Activated T-cell treated with anti-CD3 and anti-CD28 coated beads for 4 hours (primary cell): ENCODE results near the gene CD81.
"Not testable (repeated sequence)": the region's sequence is repeated elsewhere in the genome, so short reads cannot be mapped to it uniquely, and the experiment has no call there.

ENCODE experiments used
- DNase-seq: peaks from one replicate; pipeline ENCODE4 v3.0.0-alpha.2; 2020

Gene CD81

GRCh38 chr11:2357651-2358050 lies 19.5 kb upstream of the CD81 start:
- DNase-seq: not testable (repeated sequence)

- DNase-seq: no peak
Observed at GRCh38 chr11:2358754-2359442, 18.2 kb upstream of the CD81 start.

- DNase-seq: no peak
Observed at GRCh38 chr11:2359557-2359956, 17.6 kb upstream of the CD81 start.

GRCh38 chr11:2360081-2360642 lies 16.9 kb upstream of the CD81 start:
- no peak for DNase-seq

- no peak for DNase-seq
Observed at GRCh38 chr11:2361565-2361964, 15.5 kb upstream of the CD81 start.

GRCh38 chr11:2362414-2362813 lies 14.7 kb upstream of the CD81 start:
- DNase-seq: no peak

GRCh38 chr11:2363130-2363529 lies 14.0 kb upstream of the CD81 start:
- DNase-seq: no peak

GRCh38 chr11:2363577-2364370 lies 13.3 kb upstream of the CD81 start:
- DNase-seq: no peak

- DNase-seq: not testable (repeated sequence)
Observed at GRCh38 chr11:2364386-2364785, 12.7 kb upstream of the CD81 start.

- DNase-seq: no peak
Observed at GRCh38 chr11:2365571-2366210, 11.4 kb upstream of the CD81 start.

- DNase-seq: no peak
Observed at GRCh38 chr11:2366276-2366675, 10.8 kb upstream of the CD81 start.

GRCh38 chr11:2366733-2367132 lies 10.4 kb upstream of the CD81 start:
- DNase-seq: no peak

GRCh38 chr11:2367266-2368160 lies 9.6 kb upstream of the CD81 start:
- no peak for DNase-seq

GRCh38 chr11:2368178-2368850 lies 8.8 kb upstream of the CD81 start:
- DNase-seq: no peak

GRCh38 chr11:2368851-2369180 lies 8.3 kb upstream of the CD81 start:
- DNase-seq: no peak

GRCh38 chr11:2369320-2369719 lies 7.8 kb upstream of the CD81 start:
- DNase-seq: no peak

GRCh38 chr11:2369896-2370295 lies 7.2 kb upstream of the CD81 start:
- DNase-seq: no peak

- no peak for DNase-seq
Observed at GRCh38 chr11:2374456-2375201, 2.5 kb upstream of the CD81 start.

GRCh38 chr11:2375341-2375853 lies 1.7 kb upstream of the CD81 start:
- DNase-seq: no peak

- no peak for DNase-seq
Observed at GRCh38 chr11:2375964-2376551, 1.1 kb upstream of the CD81 start.
